Measurements from ENCODE around the gene S100A8.

DNA sequence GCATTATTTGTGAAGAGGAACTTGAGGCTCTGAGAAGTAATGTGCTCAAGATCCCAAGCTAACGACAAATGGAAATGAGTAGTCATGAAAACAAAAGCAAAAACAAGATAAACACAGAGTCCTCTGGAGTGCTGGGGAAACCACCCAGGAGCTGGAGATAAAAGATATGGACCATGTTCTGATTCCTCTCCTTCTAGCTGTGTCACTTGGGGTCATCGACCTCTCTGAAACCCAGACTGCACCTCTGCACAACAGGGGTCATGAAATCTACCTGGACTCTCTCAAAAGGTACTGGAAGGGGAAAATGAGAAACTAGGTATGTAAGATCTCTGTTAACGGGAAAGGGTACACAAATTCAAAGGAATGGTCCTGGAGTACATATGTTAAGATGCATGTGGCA is 48.7 kb downstream of the S100A8 start:
- TF ChIP-seq, protein P1, sequence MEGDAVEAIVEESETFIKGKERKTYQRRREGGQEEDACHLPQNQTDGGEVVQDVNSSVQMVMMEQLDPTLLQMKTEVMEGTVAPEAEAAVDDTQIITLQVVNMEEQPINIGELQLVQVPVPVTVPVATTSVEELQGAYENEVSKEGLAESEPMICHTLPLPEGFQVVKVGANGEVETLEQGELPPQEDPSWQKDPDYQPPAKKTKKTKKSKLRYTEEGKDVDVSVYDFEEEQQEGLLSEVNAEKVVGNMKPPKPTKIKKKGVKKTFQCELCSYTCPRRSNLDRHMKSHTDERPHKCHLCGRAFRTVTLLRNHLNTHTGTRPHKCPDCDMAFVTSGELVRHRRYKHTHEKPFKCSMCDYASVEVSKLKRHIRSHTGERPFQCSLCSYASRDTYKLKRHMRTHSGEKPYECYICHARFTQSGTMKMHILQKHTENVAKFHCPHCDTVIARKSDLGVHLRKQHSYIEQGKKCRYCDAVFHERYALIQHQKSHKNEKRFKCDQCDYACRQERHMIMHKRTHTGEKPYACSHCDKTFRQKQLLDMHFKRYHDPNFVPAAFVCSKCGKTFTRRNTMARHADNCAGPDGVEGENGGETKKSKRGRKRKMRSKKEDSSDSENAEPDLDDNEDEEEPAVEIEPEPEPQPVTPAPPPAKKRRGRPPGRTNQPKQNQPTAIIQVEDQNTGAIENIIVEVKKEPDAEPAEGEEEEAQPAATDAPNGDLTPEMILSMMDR (IDR thresholded peaks at IDR 0.05), result no peak
- no peak for TF ChIP-seq POLR2A (IDR thresholded peaks at IDR 0.05)
